ENCODE data around the gene GALNT9. TPM values are rescaled to one million over a fixed set of nuclear protein-coding genes. Genes with fewer than 3 reads are reported as not detected.

Gene GALNT9
- total and polyA plus RNA-seq, 2 donors (not counting 1 experiment from before 2014, with no cell fraction given): 0.71 to 2.4 TPM

- ATAC-seq (ENCODE audit: low read depth) (no peak), DNase-seq (no peak)
- no peak overlapping the region for H2AFZ ChIP-seq (ENCODE audit: insufficient read depth, low read depth, low read length, poor library complexity, severe bottlenecking)
- no peak overlapping the region for H3K4me3 Mint-ChIP-seq
- no peak overlapping the region for H3K4me2 ChIP-seq (replicated peaks; ENCODE audit: low read depth, low read length, poor library complexity, severe bottlenecking)
- TF ChIP-seq CTCF (IDR thresholded peaks at IDR 0.05): no peak
- TF ChIP-seq EZH2 (IDR thresholded peaks at IDR 0.05; ENCODE audit: borderline replicate concordance, insufficient read depth, low read depth, low read length, poor library complexity, severe bottlenecking): no peak
- no peak overlapping the region for H3K27ac ChIP-seq (ENCODE audit: low read length in 2 of 2)
- H3K9me3 Mint-ChIP-seq (ENCODE audit: insufficient read depth): no peaks in the 10 kb centered on the region
- 5% methylated on average over 3 of the region's 8 CpGs for WGBS (ENCODE audit: insufficient coverage)
- peaks cover 25% of the 10 kb centered on the region for H3K27me3 Mint-ChIP-seq
- intact Hi-C loops (cut with micrococcal nuclease): no loop called here
- H3K27ac Mint-ChIP-seq: no peak overlapping the region
- peaks cover 0 to 24% (median 0%) of the 10 kb centered on the region in 4 experiments for H3K27me3 ChIP-seq (replicated peaks in 1 of 4; ENCODE audit: control extremely low read depth in 1 of 4, control insufficient read depth in 3 of 4, insufficient read depth in 4 of 4, low read length in 3 of 4)
- H3K4me1 Mint-ChIP-seq: peaks cover 13% of the 10 kb centered on the region
- no peak overlapping the region for H3K9ac ChIP-seq (ENCODE audit: low read length)
- ChIA-PET POLR2A (no interaction called here), CTCF (no interaction called here)
- H3K9me3 ChIP-seq (ENCODE audit: control extremely low read depth in 1 of 3, control insufficient read depth in 2 of 3, insufficient read depth in 1 of 3, low read length in 2 of 3): peaks cover 0 to 22% (median 0%) of the 10 kb centered on the region in 3 donors
- H3K4me1 ChIP-seq (ENCODE audit: control insufficient read depth in 2 of 2, insufficient read depth in 2 of 2, low read length in 2 of 2): peaks cover 4 to 5% of the 10 kb centered on the region in 2 donors
- H4K20me1 ChIP-seq (ENCODE audit: control insufficient read depth, insufficient read depth, low read length, poor library complexity, severe bottlenecking): no peaks in the 10 kb centered on the region
- no peaks in the 10 kb centered on the region for H3K79me2 ChIP-seq (ENCODE audit: control insufficient read depth, insufficient read depth, low read length)
- H3K4me3 ChIP-seq (ENCODE audit: control extremely low read depth in 1 of 5, extremely low read depth in 1 of 5, insufficient read depth in 1 of 5, low read depth in 2 of 5, low read length in 4 of 5): no peak overlapping the region
- no peaks in the 10 kb centered on the region for H3K36me3 ChIP-seq (replicated peaks in 1 of 2; ENCODE audit: control extremely low read depth in 1 of 2, control insufficient read depth in 1 of 2, extremely low read depth in 1 of 2, insufficient read depth in 2 of 2, low read length in 1 of 2)
Measured at GRCh38 chr12:132178316-132178715, 151.1 kb downstream of the GALNT9 start.

- Histone ChIP-seq H3K4me3 (ENCODE audit: control extremely low read depth in 1 of 5, extremely low read depth in 1 of 5, insufficient read depth in 1 of 5, low read depth in 2 of 5, low read length in 4 of 5) (no peak overlapping the region), H3K27ac (ENCODE audit: low read length in 2 of 2) (no peak overlapping the region), H3K4me2 (replicated peaks; ENCODE audit: low read depth, low read length, poor library complexity, severe bottlenecking) (no peak overlapping the region), H4K20me1 (ENCODE audit: control insufficient read depth, insufficient read depth, low read length, poor library complexity, severe bottlenecking) (no peaks in the 10 kb centered on the region), H3K9ac (ENCODE audit: low read length) (no peak overlapping the region), H3K79me2 (ENCODE audit: control insufficient read depth, insufficient read depth, low read length) (no peaks in the 10 kb centered on the region), H3K27me3 (replicated peaks in 1 of 4; ENCODE audit: control extremely low read depth in 1 of 4, control insufficient read depth in 3 of 4, insufficient read depth in 4 of 4, low read length in 3 of 4) (peaks cover 0 to 36% (median 4%) of the 10 kb centered on the region in 4 experiments), H3K36me3 (replicated peaks in 1 of 2; ENCODE audit: control extremely low read depth in 1 of 2, control insufficient read depth in 1 of 2, extremely low read depth in 1 of 2, insufficient read depth in 2 of 2, low read length in 1 of 2) (no peaks in the 10 kb centered on the region), H3K4me1 (ENCODE audit: control insufficient read depth in 2 of 2, insufficient read depth in 2 of 2, low read length in 2 of 2) (peaks cover 12% of the 10 kb centered on the region in 2 donors), H3K9me3 (ENCODE audit: control extremely low read depth in 1 of 3, control insufficient read depth in 2 of 3, insufficient read depth in 1 of 3, low read length in 2 of 3) (peaks cover 0 to 11% (median 0%) of the 10 kb centered on the region in 3 donors), H2AFZ (ENCODE audit: insufficient read depth, low read depth, low read length, poor library complexity, severe bottlenecking) (no peak overlapping the region)
- POLR2A ChIA-PET: no interaction called here
- Mint-ChIP-seq H3K4me3 (no peak overlapping the region), H3K9me3 (ENCODE audit: insufficient read depth) (no peaks in the 10 kb centered on the region), H3K4me1 (peaks cover 17% of the 10 kb centered on the region), H3K27ac (no peak overlapping the region), H3K27me3 (peaks cover 30% of the 10 kb centered on the region)
- WGBS (ENCODE audit: insufficient coverage): 90% methylated on average over 25 of the region's 25 CpGs
- CTCF ChIA-PET: no interaction called here
- intact Hi-C loops (cut with micrococcal nuclease): no loop called here
- no peak for DNase-seq
- no peak for ATAC-seq (ENCODE audit: low read depth)
- TF ChIP-seq EZH2 (IDR thresholded peaks at IDR 0.05; ENCODE audit: borderline replicate concordance, insufficient read depth, low read depth, low read length, poor library complexity, severe bottlenecking) (no peak), CTCF (IDR thresholded peaks at IDR 0.05) (no peak)
Measured at GRCh38 chr12:132176920-132177551, 152.4 kb downstream of the GALNT9 start.

Data from B cell (primary cell).